KMS-11 (cell line): ENCODE data around the gene SLC43A3.

ENCODE experiments used
- H2AFZ ChIP-seq: fragments of 200-600 bp; sonication (generic); 2 replicates; pipeline ENCODE4 v1.6.1; 2016; ENCODE audit warnings: antibody characterized with exemption, mixed run types, low read depth
- H3K27ac ChIP-seq: fragments of 200-600 bp; sonication (generic); 2 replicates; pipeline ENCODE4 v1.6.1; 2016; ENCODE audit warnings: mild to moderate bottlenecking, mixed run types
- H3K27me3 ChIP-seq: fragments of 200-600 bp; sonication (generic); 2 replicates; pipeline ENCODE4 v1.6.1; 2017; ENCODE audit warnings: mild to moderate bottlenecking, low read depth, mixed run types, moderate library complexity; ENCODE audit not compliant: insufficient read depth
- H3K36me3 ChIP-seq: fragments of 200-600 bp; sonication (generic); 2 replicates; pipeline ENCODE4 v1.6.1; 2017; ENCODE audit warnings: mild to moderate bottlenecking, mixed run types; ENCODE audit not compliant: insufficient read depth
- H3K4me1 ChIP-seq: fragments of 200-600 bp; sonication (generic); 2 replicates; pipeline ENCODE4 v1.6.1; 2016; ENCODE audit warnings: mild to moderate bottlenecking, low read depth, mixed run types; ENCODE audit not compliant: poor library complexity, severe bottlenecking
- H3K4me2 ChIP-seq: fragments of 200-600 bp; sonication (generic); 2 replicates; pipeline ENCODE4 v1.7.0; 2016; ENCODE audit warnings: mild to moderate bottlenecking, mixed run types
- H3K4me3 ChIP-seq: fragments of 200-600 bp; sonication (generic); IDR thresholded peaks from 2 replicates; pipeline ENCODE4 v1.6.1; 2017; ENCODE audit warnings: low read depth, low read length, mixed read lengths; ENCODE audit not compliant: insufficient read depth
- H3K79me2 ChIP-seq: fragments of 200-600 bp; sonication (generic); 2 replicates; pipeline ENCODE4 v1.6.1; 2016; ENCODE audit warnings: low read depth, mixed run types; ENCODE audit not compliant: insufficient read depth
- H3K9ac ChIP-seq: fragments of 200-600 bp; sonication (generic); 2 replicates; pipeline ENCODE4 v1.6.1; 2016; ENCODE audit warnings: mild to moderate bottlenecking, mixed run types
- H4K20me1 ChIP-seq: fragments of 200-600 bp; sonication (generic); 2 replicates; pipeline ENCODE4 v1.6.1; 2016; ENCODE audit warnings: mild to moderate bottlenecking, mixed run types; ENCODE audit not compliant: insufficient read depth
- TF ChIP-seq, protein P1 (sequence below): fragments of 200-600 bp; sonication (generic); conservative IDR thresholded peaks from 2 replicates; pipeline ENCODE4 v1.6.1; 2017; ENCODE audit warnings: low read depth, mild to moderate bottlenecking, antibody characterized with exemption, low read length, moderate library complexity, mixed read lengths

Gene SLC43A3

DNA sequence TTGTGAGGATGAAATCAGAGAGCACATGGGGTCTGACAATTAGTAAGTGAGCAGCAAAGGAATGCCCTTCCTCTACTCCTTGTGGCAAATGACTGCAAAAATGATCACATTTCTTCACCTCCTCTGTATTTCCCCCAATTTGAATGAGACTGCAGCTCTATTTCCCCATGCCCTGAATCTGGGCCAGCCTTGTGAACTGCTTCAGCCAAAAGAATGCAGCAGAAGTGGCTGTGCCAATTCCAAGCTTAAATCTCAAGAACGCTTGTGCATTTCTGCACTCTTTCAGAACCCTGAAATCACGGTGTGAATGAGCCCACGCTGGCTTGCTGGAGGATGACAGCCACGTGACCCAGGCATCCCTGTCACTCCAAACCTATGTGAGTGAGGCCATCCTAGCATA is 9.9 kb downstream of the SLC43A3 start:
- Histone ChIP-seq H3K9ac (no peak overlapping the region), H3K27ac (no peak overlapping the region), H3K4me2 (no peak overlapping the region), H3K4me3 (no peak overlapping the region), H3K4me1 (no peaks in the 10 kb centered on the region), H2AFZ (no peak overlapping the region), H3K27me3 (no peaks in the 10 kb centered on the region), H3K36me3 (no peaks in the 10 kb centered on the region), H3K79me2 (no peaks in the 10 kb centered on the region), H4K20me1 (no peaks in the 10 kb centered on the region)
- TF ChIP-seq, protein P1, sequence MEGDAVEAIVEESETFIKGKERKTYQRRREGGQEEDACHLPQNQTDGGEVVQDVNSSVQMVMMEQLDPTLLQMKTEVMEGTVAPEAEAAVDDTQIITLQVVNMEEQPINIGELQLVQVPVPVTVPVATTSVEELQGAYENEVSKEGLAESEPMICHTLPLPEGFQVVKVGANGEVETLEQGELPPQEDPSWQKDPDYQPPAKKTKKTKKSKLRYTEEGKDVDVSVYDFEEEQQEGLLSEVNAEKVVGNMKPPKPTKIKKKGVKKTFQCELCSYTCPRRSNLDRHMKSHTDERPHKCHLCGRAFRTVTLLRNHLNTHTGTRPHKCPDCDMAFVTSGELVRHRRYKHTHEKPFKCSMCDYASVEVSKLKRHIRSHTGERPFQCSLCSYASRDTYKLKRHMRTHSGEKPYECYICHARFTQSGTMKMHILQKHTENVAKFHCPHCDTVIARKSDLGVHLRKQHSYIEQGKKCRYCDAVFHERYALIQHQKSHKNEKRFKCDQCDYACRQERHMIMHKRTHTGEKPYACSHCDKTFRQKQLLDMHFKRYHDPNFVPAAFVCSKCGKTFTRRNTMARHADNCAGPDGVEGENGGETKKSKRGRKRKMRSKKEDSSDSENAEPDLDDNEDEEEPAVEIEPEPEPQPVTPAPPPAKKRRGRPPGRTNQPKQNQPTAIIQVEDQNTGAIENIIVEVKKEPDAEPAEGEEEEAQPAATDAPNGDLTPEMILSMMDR = no peak

- Histone ChIP-seq H3K27me3 (no peaks in the 10 kb centered on the region), H3K79me2 (no peaks in the 10 kb centered on the region), H3K36me3 (no peaks in the 10 kb centered on the region), H3K4me1 (no peaks in the 10 kb centered on the region), H2AFZ (no peak overlapping the region), H3K27ac (no peak overlapping the region), H3K4me3 (no peak overlapping the region), H3K9ac (no peak overlapping the region), H3K4me2 (no peak overlapping the region), H4K20me1 (no peaks in the 10 kb centered on the region)
- TF ChIP-seq, protein P1 = no peak
Observed at GRCh38 chr11:57416436-57416835, 10.5 kb downstream of the SLC43A3 start.

DNA sequence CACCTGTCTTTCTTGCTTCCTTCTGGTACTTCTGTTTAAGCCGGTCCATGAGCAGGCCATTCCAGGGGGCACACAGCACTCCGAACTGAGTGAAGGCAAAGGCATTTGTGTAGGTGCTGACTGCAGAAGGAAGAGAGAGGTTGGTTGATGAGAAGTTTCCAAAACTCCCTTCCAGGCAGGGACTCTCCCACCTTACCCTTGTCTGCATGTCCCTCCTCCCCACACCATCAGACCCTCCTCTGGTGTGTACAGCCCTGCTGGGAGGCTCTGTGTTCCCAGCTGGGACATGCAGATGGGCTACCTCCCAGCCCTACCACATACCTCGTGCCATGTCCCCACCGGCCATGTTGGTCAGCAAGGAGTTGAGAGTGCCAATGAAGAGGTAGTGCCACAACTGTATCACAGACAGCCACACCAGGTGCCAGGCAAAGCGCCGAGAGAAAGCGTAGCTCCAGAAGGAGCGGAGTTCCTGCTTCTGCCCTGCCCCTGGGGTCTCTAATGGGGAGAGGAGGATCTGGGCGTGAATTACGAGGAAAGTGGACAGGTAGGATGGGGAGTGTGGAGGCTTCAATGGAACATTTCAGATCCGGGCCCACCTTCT is 12.2 kb downstream of the SLC43A3 start:
- H3K9ac ChIP-seq = no peak overlapping the region
- H3K4me2 ChIP-seq = no peak overlapping the region
- H2AFZ ChIP-seq = no peak overlapping the region
- H3K4me1 ChIP-seq = no peaks in the 10 kb centered on the region
- no peaks in the 10 kb centered on the region for H3K36me3 ChIP-seq
- no peaks in the 10 kb centered on the region for H4K20me1 ChIP-seq
- no peaks in the 10 kb centered on the region for H3K27me3 ChIP-seq
- TF ChIP-seq, protein P1 = no peak
- H3K27ac ChIP-seq = no peak overlapping the region
- H3K79me2 ChIP-seq = no peaks in the 10 kb centered on the region
- no peak overlapping the region for H3K4me3 ChIP-seq

DNA sequence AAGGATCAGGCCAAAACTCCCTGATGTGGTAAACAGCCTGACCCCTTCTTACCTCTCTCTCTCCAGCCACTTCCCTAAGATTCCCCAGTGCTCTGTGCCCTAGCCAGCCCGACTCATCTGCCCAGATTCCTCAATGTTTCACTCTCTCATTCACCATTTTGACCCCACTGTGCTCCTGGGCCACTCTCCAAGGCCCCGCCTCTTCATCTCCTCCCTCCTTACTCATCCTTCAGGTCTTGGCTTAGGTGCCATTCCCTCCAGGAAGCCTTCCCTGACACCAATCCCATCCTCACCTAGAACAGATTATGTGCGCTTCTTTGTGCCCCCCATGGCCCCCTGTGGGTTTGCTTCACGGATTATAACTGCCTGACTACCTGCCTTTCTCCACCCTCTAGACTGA is 13.2 kb downstream of the SLC43A3 start:
- H3K9ac ChIP-seq = no peak overlapping the region
- no peak overlapping the region for H3K4me3 ChIP-seq
- TF ChIP-seq, protein P1 = no peak
- no peaks in the 10 kb centered on the region for H4K20me1 ChIP-seq
- no peak overlapping the region for H2AFZ ChIP-seq
- H3K79me2 ChIP-seq = no peaks in the 10 kb centered on the region
- no peak overlapping the region for H3K4me2 ChIP-seq
- no peaks in the 10 kb centered on the region for H3K27me3 ChIP-seq
- no peaks in the 10 kb centered on the region for H3K36me3 ChIP-seq
- no peaks in the 10 kb centered on the region for H3K4me1 ChIP-seq
- H3K27ac ChIP-seq = no peak overlapping the region
